D721Med (cell line): Measurements from ENCODE around the gene IQCH.

ENCODE experiments used
- DNase-seq: peaks from one replicate; pipeline ENCODE4 v3.0.0; 2011; ENCODE audit warnings: low spot score; ENCODE audit not compliant: insufficient read length
- FAIRE-seq: peaks from 2 replicates; lab custom pipeline; 2011; peaks lifted over from hg19 to GRCh38; lab: Jason Lieb, UNC
- CTCF ChIP-seq: IDR thresholded peaks from 2 replicates; pipeline ENCODE4 v1.5.1; 2012; ENCODE audit warnings: mild to moderate bottlenecking, control low read depth; ENCODE audit not compliant: insufficient read depth; ENCODE audit errors: missing control alignments

The IQCH gene

GRCh38 chr15:67380921-67381320 lies 126.3 kb downstream of the IQCH start:
- no peak for TF ChIP-seq CTCF
- FAIRE-seq, result no peak
- DNase-seq, result no peak

- DNase-seq, result no peak
- no peak for FAIRE-seq
- no peak for TF ChIP-seq CTCF
These were observed 126.9 kb downstream of the IQCH start for GRCh38 chr15:67381416-67382045.

DNA sequence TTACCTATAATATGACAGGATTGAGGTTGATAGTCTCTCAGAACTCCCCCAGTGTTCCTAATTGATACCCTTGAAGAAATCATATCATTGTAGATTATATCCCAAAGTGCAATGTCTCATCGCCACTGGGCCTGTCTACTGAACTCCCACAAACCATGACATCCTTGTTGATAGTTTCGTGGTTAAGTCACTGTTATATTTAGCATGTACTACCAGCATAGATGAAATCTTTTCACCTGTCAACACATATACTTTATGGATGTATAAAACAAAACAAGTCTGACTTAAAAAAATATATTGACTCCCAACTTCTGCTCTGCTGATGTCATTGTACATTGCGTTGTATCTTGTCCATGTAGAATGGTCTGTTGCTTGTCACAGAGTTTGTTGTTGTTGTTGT lies 128.1 kb downstream of the IQCH start:
- FAIRE-seq (no peak), DNase-seq (no peak)
- TF ChIP-seq CTCF, result no peak

DNA sequence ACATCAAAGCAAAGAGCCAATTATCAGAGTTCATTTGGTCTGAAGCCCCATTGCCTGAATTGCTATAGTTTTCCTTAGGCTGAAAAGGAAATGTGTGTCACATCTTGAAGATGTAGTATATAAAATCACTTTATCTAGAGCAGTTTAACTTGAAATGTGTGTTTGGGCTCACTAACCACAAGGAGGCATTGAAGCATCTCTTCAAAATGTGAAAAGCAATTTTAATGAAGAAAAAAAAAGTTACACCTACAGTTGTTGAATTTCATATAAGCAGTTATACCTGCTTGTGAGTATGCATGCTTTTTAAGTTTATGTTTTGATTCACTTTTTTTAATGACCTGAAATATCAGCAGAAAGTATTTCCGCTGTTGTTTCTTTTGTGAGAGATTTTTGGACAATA lies 129.3 kb downstream of the IQCH start:
- peak; percentile 7 for TF ChIP-seq CTCF
- DNase-seq, result no peak
- no peak for FAIRE-seq

DNA sequence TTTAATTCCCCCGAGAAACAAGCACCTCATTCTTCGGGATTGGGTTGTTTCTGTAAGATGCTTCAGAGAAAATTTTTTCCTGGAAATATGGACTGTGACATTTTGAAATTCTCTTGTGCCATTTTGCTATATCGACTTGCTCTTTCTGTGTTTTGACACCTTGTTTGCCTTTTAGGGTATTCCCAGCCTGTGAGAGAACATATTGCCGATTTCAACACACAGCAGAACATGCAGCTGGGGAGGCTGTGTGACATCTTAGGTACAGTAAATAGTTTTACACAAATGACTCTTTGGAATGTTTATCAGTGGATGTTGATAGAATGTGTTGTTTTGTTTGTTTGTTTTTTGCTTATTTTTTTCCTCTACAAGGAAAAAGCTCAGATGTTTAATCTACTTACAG lies 130.2 kb downstream of the IQCH start:
- no peak for TF ChIP-seq CTCF
- FAIRE-seq, result no peak
- no peak for DNase-seq

DNA sequence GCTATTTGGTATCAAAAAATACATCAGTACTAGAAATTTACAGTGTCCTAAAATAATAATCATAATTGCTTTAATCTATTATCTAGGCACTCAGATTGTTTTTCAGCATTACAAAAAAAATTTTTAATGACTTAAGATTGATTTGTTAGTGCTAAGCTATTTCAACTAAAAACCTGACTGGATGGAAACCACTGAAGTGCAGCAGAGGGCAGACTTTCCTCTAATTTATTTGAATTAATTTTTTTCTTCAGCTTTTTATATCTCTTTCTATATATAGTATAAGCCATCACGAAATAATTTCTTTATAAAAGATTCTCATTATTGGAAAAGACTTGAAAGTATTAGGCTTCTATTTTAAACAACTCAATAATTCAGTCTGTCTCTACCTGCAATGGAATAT lies 131.4 kb downstream of the IQCH start:
- peak; percentile 5 for TF ChIP-seq CTCF
- FAIRE-seq (no peak), DNase-seq (no peak)

DNA sequence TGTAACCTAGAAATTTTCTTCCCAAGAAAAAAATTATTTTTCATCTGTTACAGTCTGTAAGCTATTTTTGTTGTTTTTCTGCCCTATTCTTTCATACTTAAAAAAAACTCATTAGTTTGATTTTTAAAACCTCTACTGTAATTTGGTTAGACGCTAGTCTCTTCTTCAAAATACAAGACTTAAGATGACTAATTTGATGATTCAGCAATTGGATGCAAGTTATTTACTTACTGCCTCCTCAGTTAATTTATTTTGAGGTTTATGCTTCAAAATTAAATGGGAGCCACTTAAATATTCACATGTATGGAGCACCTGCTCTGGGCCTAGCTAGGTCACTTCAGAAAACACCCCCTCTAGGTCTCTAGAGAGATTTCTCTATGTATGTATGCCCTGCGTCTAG lies 132.4 kb downstream of the IQCH start:
- no peak for DNase-seq
- no peak for FAIRE-seq
- no peak for TF ChIP-seq CTCF
